Transverse colon (tissue), 4 donors: ENCODE measurements around the gene MYOM1.

Source experiments
- EP300 ChIP-seq: sonication (generic); formaldehyde crosslinking; IDR thresholded peaks from one replicate; pipeline ENCODE4 v1.6.1; 2017; ENCODE audit warnings: antibody characterized with exemption, low read depth
- POLR2A ChIP-seq: fragments of 450-650 bp; IDR thresholded peaks from one replicate; pipeline ENCODE4 v1.6.1; 2016; ENCODE audit warnings: antibody characterized with exemption, mild to moderate bottlenecking, moderate library complexity
- POLR2AphosphoS5 ChIP-seq, 3 donors: sonication (generic); formaldehyde crosslinking; IDR thresholded peaks; one replicate each; pipeline ENCODE4 v1.6.1; 2016; ENCODE audit warnings: antibody characterized with exemption in 3 of 3
- TF ChIP-seq, protein P1 (sequence below), 5 experiments: fragments of 200-600 bp in 3 of 5; fragments of 450-650 bp in 2 of 5; sonication (generic) in 3 of 5; IDR thresholded peaks; 1 replicate in 2 of 5; 2 replicates in 3 of 5; pipeline ENCODE4 v1.5.1; 2016 to 2017; ENCODE audit warnings: antibody characterized with exemption in 5 of 5, inconsistent platforms in 3 of 5, mild to moderate bottlenecking in 2 of 5, moderate library complexity in 1 of 5

- TF ChIP-seq, protein P1, sequence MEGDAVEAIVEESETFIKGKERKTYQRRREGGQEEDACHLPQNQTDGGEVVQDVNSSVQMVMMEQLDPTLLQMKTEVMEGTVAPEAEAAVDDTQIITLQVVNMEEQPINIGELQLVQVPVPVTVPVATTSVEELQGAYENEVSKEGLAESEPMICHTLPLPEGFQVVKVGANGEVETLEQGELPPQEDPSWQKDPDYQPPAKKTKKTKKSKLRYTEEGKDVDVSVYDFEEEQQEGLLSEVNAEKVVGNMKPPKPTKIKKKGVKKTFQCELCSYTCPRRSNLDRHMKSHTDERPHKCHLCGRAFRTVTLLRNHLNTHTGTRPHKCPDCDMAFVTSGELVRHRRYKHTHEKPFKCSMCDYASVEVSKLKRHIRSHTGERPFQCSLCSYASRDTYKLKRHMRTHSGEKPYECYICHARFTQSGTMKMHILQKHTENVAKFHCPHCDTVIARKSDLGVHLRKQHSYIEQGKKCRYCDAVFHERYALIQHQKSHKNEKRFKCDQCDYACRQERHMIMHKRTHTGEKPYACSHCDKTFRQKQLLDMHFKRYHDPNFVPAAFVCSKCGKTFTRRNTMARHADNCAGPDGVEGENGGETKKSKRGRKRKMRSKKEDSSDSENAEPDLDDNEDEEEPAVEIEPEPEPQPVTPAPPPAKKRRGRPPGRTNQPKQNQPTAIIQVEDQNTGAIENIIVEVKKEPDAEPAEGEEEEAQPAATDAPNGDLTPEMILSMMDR (IDR thresholded peaks at IDR 0.05) = no peak
- TF ChIP-seq POLR2A (no peak), EP300 (no peak), POLR2AphosphoS5 (IDR thresholded peaks at IDR 0.05) (no peak)
These were observed 6.3 kb upstream of the MYOM1 start for GRCh38 chr18:3226048-3226447.
